AG10803 (cell line): ENCODE measurements around the gene ETV3L.

Experiments
- DNase-seq: peaks from one replicate; pipeline ENCODE4 v3.0.0; 2010; ENCODE audit warnings: low read depth
- H3K4me3 ChIP-seq: 2 replicates; pipeline ENCODE4 v1.5.1; 2011; ENCODE audit warnings: mild to moderate bottlenecking, low read length, control low read depth
- TF ChIP-seq, protein P1 (sequence below): conservative IDR thresholded peaks from 2 replicates; pipeline ENCODE4 v1.5.1; 2011; ENCODE audit warnings: mild to moderate bottlenecking, low read length, control low read depth, inconsistent platforms

Gene ETV3L

DNA sequence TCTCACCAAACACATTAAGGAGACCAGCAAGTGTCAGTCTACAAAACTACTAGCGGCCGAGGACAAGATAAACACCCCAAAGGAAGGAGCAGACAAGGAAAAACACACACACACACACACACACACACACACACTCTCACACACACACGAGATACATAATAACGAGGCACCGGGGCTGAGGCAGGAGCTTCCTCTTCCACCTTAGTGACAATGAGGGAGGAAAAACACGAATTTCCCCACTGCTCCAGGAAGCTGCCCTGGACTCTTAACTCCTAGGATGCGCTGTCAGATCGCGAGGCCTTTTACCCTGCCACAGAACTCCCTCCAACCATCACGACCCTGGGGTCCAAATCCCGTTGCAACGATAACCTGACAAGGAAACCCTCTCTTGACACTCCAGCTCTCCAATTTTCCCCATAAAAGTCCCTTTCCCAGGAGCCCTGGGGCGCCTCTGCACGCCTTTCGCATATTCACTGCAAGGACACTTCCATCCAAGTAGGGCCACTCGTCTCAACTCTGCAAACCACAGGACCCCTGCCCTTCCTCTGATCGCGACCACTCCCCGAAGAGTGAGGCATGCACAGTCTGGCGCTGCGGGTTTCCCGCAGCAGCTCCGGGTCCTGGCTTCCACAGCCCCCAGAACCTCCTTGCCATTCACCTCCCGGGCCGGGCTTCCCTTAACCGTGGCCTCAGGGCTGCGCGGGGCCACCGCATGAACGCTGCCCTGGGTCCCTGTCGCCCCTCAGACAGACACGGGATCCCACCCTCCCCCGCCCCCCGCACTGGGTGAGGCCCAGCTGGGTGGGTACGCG lies 38.0 kb upstream of the ETV3L start:
- TF ChIP-seq, protein P1, sequence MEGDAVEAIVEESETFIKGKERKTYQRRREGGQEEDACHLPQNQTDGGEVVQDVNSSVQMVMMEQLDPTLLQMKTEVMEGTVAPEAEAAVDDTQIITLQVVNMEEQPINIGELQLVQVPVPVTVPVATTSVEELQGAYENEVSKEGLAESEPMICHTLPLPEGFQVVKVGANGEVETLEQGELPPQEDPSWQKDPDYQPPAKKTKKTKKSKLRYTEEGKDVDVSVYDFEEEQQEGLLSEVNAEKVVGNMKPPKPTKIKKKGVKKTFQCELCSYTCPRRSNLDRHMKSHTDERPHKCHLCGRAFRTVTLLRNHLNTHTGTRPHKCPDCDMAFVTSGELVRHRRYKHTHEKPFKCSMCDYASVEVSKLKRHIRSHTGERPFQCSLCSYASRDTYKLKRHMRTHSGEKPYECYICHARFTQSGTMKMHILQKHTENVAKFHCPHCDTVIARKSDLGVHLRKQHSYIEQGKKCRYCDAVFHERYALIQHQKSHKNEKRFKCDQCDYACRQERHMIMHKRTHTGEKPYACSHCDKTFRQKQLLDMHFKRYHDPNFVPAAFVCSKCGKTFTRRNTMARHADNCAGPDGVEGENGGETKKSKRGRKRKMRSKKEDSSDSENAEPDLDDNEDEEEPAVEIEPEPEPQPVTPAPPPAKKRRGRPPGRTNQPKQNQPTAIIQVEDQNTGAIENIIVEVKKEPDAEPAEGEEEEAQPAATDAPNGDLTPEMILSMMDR = no peak
- DNase-seq = peak; percentile 22
- peak overlapping the region; percentile 95 for H3K4me3 ChIP-seq

DNA sequence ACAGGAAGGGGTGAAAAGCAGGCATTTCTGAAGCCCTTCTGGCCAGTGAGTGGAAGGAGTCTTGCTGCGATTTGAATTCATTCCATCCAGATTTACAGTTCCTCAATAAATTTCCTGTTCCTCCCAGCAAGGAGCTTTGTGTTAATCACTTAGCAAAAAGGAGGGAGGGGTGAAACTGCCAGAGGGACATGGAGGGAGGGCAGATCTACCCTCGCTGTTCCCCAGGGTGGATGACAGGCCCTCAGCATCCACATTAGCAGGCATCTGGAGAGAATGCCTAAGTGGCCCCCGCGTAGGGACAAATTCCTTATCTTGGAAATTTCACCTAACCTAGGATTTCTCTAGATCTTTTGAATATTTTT lies 37.4 kb upstream of the ETV3L start:
- H3K4me3 ChIP-seq = peak overlapping the region; percentile 95
- TF ChIP-seq, protein P1 = no peak
- peak; percentile 29 for DNase-seq

DNA sequence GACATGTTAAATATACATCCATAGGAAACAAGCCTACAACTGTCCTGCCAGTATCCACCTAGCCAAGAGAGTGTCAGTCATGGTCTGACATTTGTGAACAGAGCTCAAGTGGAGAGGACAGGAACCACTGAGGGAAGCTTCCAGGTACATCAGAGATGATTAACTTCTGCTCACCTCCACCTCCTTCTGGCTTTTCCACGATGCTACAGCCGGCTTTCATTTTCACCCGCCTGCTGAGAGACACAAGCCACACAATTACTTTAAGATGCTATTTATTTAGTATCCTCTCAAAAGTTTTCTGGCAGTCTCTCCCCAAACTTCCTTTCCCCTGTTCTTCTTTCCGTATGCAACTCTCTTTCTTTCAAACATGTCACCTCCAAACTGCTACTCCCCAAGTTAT lies 36.5 kb upstream of the ETV3L start:
- TF ChIP-seq, protein P1 = no peak
- DNase-seq = no peak
- peak overlapping the region; percentile 95 for H3K4me3 ChIP-seq

DNA sequence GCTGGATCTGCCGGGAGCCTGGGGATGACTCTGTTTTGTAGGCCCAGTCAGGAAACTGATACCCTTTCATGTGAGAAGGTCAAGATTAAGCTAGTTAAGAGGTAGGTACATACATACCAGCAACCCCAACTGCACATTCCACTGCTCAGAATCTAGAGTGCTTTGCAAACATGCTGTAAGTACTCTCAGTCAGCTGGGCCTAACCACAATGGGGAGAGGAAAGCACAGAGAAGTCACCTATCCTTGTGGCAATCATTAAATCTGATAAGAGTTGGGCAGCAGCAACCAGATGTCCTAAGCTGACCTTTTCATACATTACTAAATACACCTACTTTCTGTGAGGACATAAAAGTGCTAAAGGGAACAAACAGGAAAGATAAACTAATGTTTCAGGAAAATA lies 36.0 kb upstream of the ETV3L start:
- peak; percentile 15 for DNase-seq
- H3K4me3 ChIP-seq = peak overlapping the region; percentile 95
- TF ChIP-seq, protein P1 = no peak

DNA sequence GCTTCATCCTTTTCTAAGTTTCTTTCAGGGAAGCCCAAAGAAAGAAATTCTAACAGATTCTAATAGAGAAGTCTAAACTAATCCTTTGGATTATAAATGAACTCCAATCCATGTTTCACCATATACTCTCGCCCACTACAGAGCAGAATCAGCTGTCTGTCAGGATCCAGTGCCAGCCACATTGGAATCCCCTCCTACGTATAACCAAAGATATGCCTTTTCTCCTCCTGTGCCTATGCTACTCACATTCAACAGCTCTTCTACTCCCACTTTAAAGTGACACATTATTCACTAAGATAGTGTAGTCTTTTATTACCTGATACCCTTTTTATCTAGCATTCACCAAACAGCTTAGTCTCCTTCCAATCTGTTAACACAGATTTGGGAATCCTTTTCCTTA lies 35.5 kb upstream of the ETV3L start:
- TF ChIP-seq, protein P1 = no peak

DNA sequence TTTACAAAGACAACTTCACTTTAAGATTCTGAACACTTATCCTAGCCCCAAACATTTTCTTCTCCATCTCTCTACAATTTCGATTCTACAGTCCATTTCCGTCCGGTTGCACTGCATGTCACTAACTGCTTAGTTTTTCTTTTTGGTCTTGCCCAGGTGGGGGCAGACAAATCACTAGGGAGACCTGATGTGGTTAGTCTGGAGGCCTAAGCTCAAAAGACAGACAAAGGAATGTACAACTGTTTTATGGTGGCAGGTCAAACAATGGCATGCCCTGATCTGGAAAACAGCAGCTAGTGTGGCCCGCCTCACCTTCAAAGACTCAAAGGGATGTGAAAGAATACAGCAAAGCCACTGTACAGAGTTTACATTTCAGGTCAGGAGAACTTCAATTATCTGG lies 34.8 kb upstream of the ETV3L start:
- no peak overlapping the region for H3K4me3 ChIP-seq
- no peak for DNase-seq
- TF ChIP-seq, protein P1 = no peak

More for the DNA sequence above, 35.5 kb upstream of the ETV3L start:
- no peak for DNase-seq
- H3K4me3 ChIP-seq = no peak overlapping the region

DNA sequence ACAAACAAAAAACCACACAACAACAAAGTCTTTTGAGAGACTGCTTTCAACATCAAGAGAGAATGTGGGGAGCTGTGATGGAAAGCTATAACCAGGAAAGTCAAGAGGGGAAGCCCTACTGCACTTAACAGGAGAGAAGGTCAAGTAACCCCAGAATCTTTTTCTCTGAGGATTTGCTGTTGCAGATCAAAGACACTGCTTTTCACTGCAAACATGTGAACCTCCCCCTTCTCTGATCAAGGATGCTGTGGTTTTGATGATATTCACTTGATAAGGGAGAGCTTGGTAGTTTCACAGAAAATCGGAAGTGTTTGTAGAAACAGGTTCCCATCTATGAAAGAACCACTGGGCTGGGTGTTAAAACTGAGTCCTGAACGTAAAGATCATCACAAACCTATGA lies 33.8 kb upstream of the ETV3L start:
- H3K4me3 ChIP-seq = no peak overlapping the region
- no peak for DNase-seq
- TF ChIP-seq, protein P1 = no peak
